ENCODE measurements around the gene PFDN5. TPM values are rescaled to one million over a fixed set of nuclear protein-coding genes. Genes with fewer than 3 reads are reported as not detected.

The PFDN5 gene
- polyA plus RNA-seq, 1 experiment: 965 TPM

DNA sequence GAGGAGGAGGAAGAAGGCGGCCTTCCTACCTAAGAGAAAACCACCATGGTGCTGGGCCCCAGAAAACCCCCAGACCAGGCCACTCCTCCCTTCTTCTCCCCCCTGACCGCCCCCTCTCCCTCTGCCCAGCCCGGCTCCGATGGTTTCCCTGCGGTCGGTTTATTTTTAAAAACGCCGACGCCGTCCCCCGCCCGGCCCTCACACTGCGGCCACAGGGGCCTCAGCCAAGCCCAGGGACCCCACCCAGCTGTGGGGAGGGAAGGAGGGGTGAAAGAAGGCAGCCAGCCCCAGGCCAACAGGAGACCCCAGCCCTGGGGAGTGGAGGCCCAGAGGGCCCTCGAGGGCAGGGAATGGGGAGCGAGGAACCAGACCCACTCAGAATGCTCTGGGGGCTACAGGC lies 37.4 kb downstream of the PFDN5 start:
- CTCF ChIA-PET: interaction anchor here (1.3 to 12.8 kb wide), 4 partner anchors 9 to 12 kb away, joined by 3 to 210 read pairs (median 8); partner anchors contain the start of gene AAAS
- POLR2A ChIA-PET: interaction anchor here (0.6 kb wide), 1 partner anchor 23 kb away, joined by 3 read pairs; no protein-coding TSS in a partner anchor
- TF ChIP-seq, protein P1, sequence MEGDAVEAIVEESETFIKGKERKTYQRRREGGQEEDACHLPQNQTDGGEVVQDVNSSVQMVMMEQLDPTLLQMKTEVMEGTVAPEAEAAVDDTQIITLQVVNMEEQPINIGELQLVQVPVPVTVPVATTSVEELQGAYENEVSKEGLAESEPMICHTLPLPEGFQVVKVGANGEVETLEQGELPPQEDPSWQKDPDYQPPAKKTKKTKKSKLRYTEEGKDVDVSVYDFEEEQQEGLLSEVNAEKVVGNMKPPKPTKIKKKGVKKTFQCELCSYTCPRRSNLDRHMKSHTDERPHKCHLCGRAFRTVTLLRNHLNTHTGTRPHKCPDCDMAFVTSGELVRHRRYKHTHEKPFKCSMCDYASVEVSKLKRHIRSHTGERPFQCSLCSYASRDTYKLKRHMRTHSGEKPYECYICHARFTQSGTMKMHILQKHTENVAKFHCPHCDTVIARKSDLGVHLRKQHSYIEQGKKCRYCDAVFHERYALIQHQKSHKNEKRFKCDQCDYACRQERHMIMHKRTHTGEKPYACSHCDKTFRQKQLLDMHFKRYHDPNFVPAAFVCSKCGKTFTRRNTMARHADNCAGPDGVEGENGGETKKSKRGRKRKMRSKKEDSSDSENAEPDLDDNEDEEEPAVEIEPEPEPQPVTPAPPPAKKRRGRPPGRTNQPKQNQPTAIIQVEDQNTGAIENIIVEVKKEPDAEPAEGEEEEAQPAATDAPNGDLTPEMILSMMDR (IDR thresholded peaks at IDR 0.05; ENCODE audit: insufficient read depth, low read depth, low read length): no peak
- Histone ChIP-seq H3K36me3 (ENCODE audit: control insufficient read depth, insufficient read depth, low read length) (no peaks in the 10 kb centered on the region), H3K4me3 (ENCODE audit: low read depth, low read length) (no peak overlapping the region), H3K27me3 (ENCODE audit: control insufficient read depth, insufficient read depth, low read length) (peaks cover 37% of the 10 kb centered on the region)
- no peak for DNase-seq (ENCODE audit: low read depth)

DNA sequence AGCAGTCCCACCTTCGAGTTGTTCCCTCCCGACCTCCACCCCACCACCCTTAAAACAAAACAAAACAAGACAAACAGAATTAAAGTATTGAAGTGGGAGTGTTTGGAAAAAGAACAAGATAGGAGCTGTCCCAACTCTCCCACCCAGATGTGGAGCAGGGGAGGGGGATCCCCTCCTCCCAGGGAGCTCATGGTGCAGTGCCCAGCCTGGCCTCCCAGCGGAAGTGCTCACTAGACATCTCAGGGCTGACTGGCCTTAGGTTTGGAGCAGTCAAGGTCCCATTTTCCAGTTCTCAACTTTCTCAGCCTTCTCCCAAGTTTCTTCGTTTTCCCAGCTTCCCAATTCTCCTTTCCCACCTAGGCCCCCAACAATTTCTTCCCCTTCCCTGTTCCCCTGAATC lies 37.9 kb downstream of the PFDN5 start:
- peaks cover 37% of the 10 kb centered on the region for H3K27me3 ChIP-seq (ENCODE audit: control insufficient read depth, insufficient read depth, low read length)
- TF ChIP-seq, protein P1 (IDR thresholded peaks at IDR 0.05; ENCODE audit: insufficient read depth, low read depth, low read length): no peak
- no peak for DNase-seq (ENCODE audit: low read depth)
- no peak overlapping the region for H3K4me3 ChIP-seq (ENCODE audit: low read depth, low read length)
- H3K36me3 ChIP-seq (ENCODE audit: control insufficient read depth, insufficient read depth, low read length): no peaks in the 10 kb centered on the region
- POLR2A ChIA-PET: no interaction called here
- CTCF ChIA-PET: interaction anchor here (1.2 to 3.1 kb wide), 4 partner anchors 9 to 19 kb away, joined by 3 to 14 read pairs (median 7); partner anchors contain the start of gene AAAS

DNA sequence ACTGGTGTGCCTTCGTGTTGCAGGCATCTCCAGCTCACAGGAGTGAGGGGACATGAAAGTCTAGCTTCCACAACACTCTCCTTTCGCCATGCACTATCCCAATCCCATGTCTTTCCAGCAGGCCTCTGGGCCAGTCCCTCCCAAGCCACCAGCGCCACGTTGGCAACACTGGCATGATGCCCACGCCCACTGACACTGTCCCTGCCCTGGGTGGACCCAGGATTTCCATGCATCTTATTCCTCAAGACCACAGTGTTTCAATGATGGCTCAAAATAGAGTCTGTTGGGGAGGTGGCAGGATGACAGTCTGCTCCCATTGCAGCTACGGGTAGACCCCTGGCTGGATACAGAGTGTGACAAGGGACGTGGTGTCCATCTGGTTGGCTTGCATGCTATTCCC lies 38.5 kb downstream of the PFDN5 start:
- POLR2A ChIA-PET: no interaction called here
- Histone ChIP-seq H3K36me3 (ENCODE audit: control insufficient read depth, insufficient read depth, low read length) (no peaks in the 10 kb centered on the region), H3K4me3 (ENCODE audit: low read depth, low read length) (no peak overlapping the region), H3K27me3 (ENCODE audit: control insufficient read depth, insufficient read depth, low read length) (peaks cover 42% of the 10 kb centered on the region)
- DNase-seq (ENCODE audit: low read depth): no peak
- CTCF ChIA-PET: interaction anchor here (1.2 to 3.1 kb wide), 4 partner anchors 9 to 19 kb away, joined by 3 to 14 read pairs (median 7); partner anchors contain the start of gene AAAS
- TF ChIP-seq, protein P1 (IDR thresholded peaks at IDR 0.05; ENCODE audit: insufficient read depth, low read depth, low read length): no peak

DNA sequence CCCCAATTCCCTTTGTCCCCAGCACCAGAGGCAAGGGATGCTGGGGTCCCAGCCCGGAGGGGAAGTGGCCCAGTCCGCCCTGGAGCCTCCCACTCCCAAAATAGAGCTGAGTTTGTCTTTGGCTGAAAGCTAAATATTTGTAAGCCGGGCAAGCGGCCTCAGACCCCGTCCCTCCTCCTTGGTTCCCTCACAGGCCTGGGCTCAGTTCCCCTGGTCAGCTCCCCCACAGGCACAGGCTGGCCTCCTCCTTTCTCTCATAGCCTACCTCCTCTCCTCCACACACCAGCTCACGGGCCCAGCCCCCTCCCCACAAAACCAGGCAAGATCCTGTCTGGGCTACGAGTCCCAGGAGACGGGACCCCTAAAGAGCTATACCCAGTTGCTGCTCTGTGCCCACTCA lies 39.5 kb downstream of the PFDN5 start:
- H3K27me3 ChIP-seq (ENCODE audit: control insufficient read depth, insufficient read depth, low read length): peaks cover 45% of the 10 kb centered on the region
- no peak for DNase-seq (ENCODE audit: low read depth)
- CTCF ChIA-PET: interaction anchor here (1.5 to 3.1 kb wide), 5 partner anchors 8 to 18 kb away, joined by 4 to 16 read pairs (median 9); partner anchors contain the start of gene AAAS
- no peaks in the 10 kb centered on the region for H3K36me3 ChIP-seq (ENCODE audit: control insufficient read depth, insufficient read depth, low read length)
- TF ChIP-seq, protein P1 (IDR thresholded peaks at IDR 0.05; ENCODE audit: insufficient read depth, low read depth, low read length): no peak
- no peak overlapping the region for H3K4me3 ChIP-seq (ENCODE audit: low read depth, low read length)
- POLR2A ChIA-PET: interaction anchor here (0.5 kb wide), 1 partner anchor 11 kb away, joined by 4 read pairs; no protein-coding TSS in a partner anchor

DNA sequence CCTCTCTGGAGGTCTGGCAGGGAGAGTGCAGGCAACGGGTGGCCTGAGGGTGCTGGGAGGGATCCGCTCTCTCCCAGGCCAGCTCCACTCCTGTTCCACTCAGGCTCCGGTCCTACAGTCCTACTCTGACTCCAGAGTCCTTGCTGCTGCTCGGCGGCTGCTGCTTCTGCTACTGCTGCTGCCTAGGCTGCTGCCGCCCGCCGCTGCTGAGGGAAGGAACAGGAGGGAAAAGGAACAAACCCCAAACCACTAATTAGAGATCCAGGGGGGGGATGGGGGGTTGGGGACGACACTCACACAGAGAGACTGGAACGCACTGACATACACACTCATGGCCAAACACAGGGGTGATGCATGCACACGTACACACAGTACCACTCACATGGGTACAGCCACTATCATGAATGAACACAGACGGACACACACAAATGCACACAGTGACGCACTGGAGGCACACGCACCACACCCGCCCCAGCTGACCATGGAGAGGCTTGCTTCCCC lies 40.9 kb downstream of the PFDN5 start, which contains the start of gene SP7:
SP7 (minus strand) TSS at position 174 of the 501 bp plus-strand sequence. CDS start 708 bp downstream, outside the sequence.
- no peak for DNase-seq (ENCODE audit: low read depth)
- H3K27me3 ChIP-seq (ENCODE audit: control insufficient read depth, insufficient read depth, low read length): peaks cover 41% of the 10 kb centered on the region
- no peaks in the 10 kb centered on the region for H3K36me3 ChIP-seq (ENCODE audit: control insufficient read depth, insufficient read depth, low read length)
- TF ChIP-seq, protein P1 (IDR thresholded peaks at IDR 0.05; ENCODE audit: insufficient read depth, low read depth, low read length): no peak
- CTCF ChIA-PET: interaction anchor here (1.5 to 3.1 kb wide), 4 partner anchors 9 to 16 kb away, joined by 4 to 16 read pairs (median 12); partner anchors contain the start of gene AAAS
- H3K4me3 ChIP-seq (ENCODE audit: low read depth, low read length): no peak within 1 kb of the TSS
- POLR2A ChIA-PET: no interaction called here
